H9 (cell line): ENCODE data around the gene BORCS6. TPM values are rescaled to one million over a fixed set of nuclear protein-coding genes. Genes with fewer than 3 reads are reported as not detected.
A peak's percentile ranks its signal among the peaks of the same experiment; 100 is the strongest.

Experiments used
- DNase-seq: peaks from one replicate; pipeline ENCODE4 v3.0.0-alpha.2; 2017
- H2AFZ ChIP-seq: one replicate; pipeline ENCODE4 v1.6.1; 2013; ENCODE audit warnings: mild to moderate bottlenecking, low read length, control low read depth, moderate library complexity
- H2AK5ac ChIP-seq: 2 replicates; pipeline ENCODE4 v1.6.1; 2013; ENCODE audit warnings: low read length, control low read depth, mixed read lengths; ENCODE audit not compliant: insufficient read length
- H2BK120ac ChIP-seq: one replicate; pipeline ENCODE4 v1.6.1; 2013; ENCODE audit warnings: low read depth, mild to moderate bottlenecking, low read length, control low read depth, inconsistent platforms; ENCODE audit not compliant: poor library complexity, severe bottlenecking
- H2BK12ac ChIP-seq: 2 replicates; pipeline ENCODE4 v1.6.1; 2013; ENCODE audit warnings: low read length, control low read depth, mixed read lengths, low read depth; ENCODE audit not compliant: insufficient read length
- H2BK15ac ChIP-seq: 2 replicates; pipeline ENCODE4 v1.6.1; 2013; ENCODE audit warnings: low read depth, low read length, control low read depth
- H2BK20ac ChIP-seq: one replicate; pipeline ENCODE4 v1.6.1; 2013; ENCODE audit warnings: low read depth, mild to moderate bottlenecking, low read length, control low read depth, inconsistent platforms; ENCODE audit not compliant: poor library complexity, severe bottlenecking
- H2BK5ac ChIP-seq: 2 replicates; pipeline ENCODE4 v1.6.1; 2013; ENCODE audit warnings: low read length, control low read depth, mixed read lengths; ENCODE audit not compliant: insufficient read length
- H3K14ac ChIP-seq: 2 replicates; pipeline ENCODE4 v1.6.1; 2013; ENCODE audit warnings: low read length, control low read depth; ENCODE audit not compliant: insufficient read depth
- H3K18ac ChIP-seq: 2 replicates; pipeline ENCODE4 v1.6.1; 2013; ENCODE audit warnings: low read depth, mild to moderate bottlenecking, mixed read lengths, low read length, control low read depth; ENCODE audit not compliant: insufficient read length
- H3K23ac ChIP-seq: 2 replicates; pipeline ENCODE4 v1.6.1; 2013; ENCODE audit warnings: low read length, control low read depth, mixed read lengths, low read depth; ENCODE audit not compliant: insufficient read length
- H3K23me2 ChIP-seq: 2 replicates; pipeline ENCODE4 v1.6.1; 2013; ENCODE audit warnings: low read depth, mild to moderate bottlenecking, mixed read lengths, low read length, control low read depth; ENCODE audit not compliant: insufficient read length, poor library complexity, severe bottlenecking
- H3K27ac ChIP-seq: 2 replicates; pipeline ENCODE4 v1.5.1; 2013; ENCODE audit warnings: low read length, control low read depth, mixed read lengths, low read depth; ENCODE audit not compliant: insufficient read length
- H3K27me3 ChIP-seq: 2 replicates; pipeline ENCODE4 v1.6.1; 2013; ENCODE audit warnings: low read length, control low read depth, inconsistent platforms; ENCODE audit not compliant: insufficient read depth
- H3K4ac ChIP-seq: 2 replicates; pipeline ENCODE4 v1.6.1; 2013; ENCODE audit warnings: low read depth, mild to moderate bottlenecking, control low read depth, inconsistent platforms, low read length, moderate library complexity
- H3K4me1 ChIP-seq: 2 replicates; pipeline ENCODE4 v1.6.1; 2013; ENCODE audit warnings: low read length, control low read depth, inconsistent platforms; ENCODE audit not compliant: insufficient read depth
- H3K4me2 ChIP-seq: 2 replicates; pipeline ENCODE4 v1.6.1; 2013; ENCODE audit warnings: low read length, control low read depth, mixed read lengths; ENCODE audit not compliant: insufficient read length, insufficient read depth
- H3K56ac ChIP-seq: 2 replicates; pipeline ENCODE4 v1.6.1; 2013; ENCODE audit warnings: low read depth, mild to moderate bottlenecking, mixed read lengths, low read length, control low read depth; ENCODE audit not compliant: insufficient read length
- H3K79me1 ChIP-seq: 2 replicates; pipeline ENCODE4 v1.6.1; 2013; ENCODE audit warnings: low read depth, mild to moderate bottlenecking, moderate library complexity, low read length, control low read depth, inconsistent platforms; ENCODE audit not compliant: insufficient read depth, poor library complexity, severe bottlenecking
- H3K79me2 ChIP-seq: 2 replicates; pipeline ENCODE4 v1.6.1; 2013; ENCODE audit warnings: low read length, control low read depth, inconsistent platforms; ENCODE audit not compliant: insufficient read depth
- H3K9ac ChIP-seq: 2 replicates; pipeline ENCODE4 v1.6.1; 2013; ENCODE audit warnings: low read length, control low read depth, mixed read lengths; ENCODE audit not compliant: insufficient read length; ENCODE audit errors: extremely low read depth
- H3K9me3 ChIP-seq: one replicate; pipeline ENCODE4 v1.6.1; 2013; ENCODE audit warnings: low read depth, low read length, inconsistent platforms; ENCODE audit not compliant: control insufficient read depth
- H3T11ph ChIP-seq: one replicate; pipeline ENCODE4 v1.6.1; 2013; ENCODE audit warnings: mild to moderate bottlenecking, low read length, control low read depth, inconsistent platforms
- H4K20me1 ChIP-seq: one replicate; pipeline ENCODE4 v1.6.1; 2013; ENCODE audit not compliant: control insufficient read depth, insufficient read length, insufficient read depth
- H4K5ac ChIP-seq: 2 replicates; pipeline ENCODE4 v1.6.1; 2013; ENCODE audit warnings: low read depth, mild to moderate bottlenecking, mixed read lengths, low read length, control low read depth; ENCODE audit not compliant: insufficient read length
- H4K8ac ChIP-seq: replicated peaks from 2 replicates; pipeline ENCODE4 v1.6.1; 2013; ENCODE audit warnings: low read length, control low read depth, mixed read lengths, low read depth; ENCODE audit not compliant: insufficient read length
- H4K91ac ChIP-seq: 2 replicates; pipeline ENCODE4 v1.6.1; 2013; ENCODE audit warnings: low read depth, mild to moderate bottlenecking, moderate library complexity, mixed read lengths, low read length, control low read depth; ENCODE audit not compliant: insufficient read length
- H3K27ac Mint-ChIP-seq, 3 experiments: 2 replicates in 2 of 3; 3 replicates in 1 of 3; pipeline ENCODE4 v1.8.0; 2020 to 2021; ENCODE audit warnings: mixed read lengths in 3 of 3, mild to moderate bottlenecking in 1 of 3, moderate library complexity in 1 of 3
- H3K27me3 Mint-ChIP-seq: 2 replicates; pipeline ENCODE4 v1.8.0; 2021; ENCODE audit warnings: low read depth, mild to moderate bottlenecking, moderate library complexity, mixed read lengths
- H3K36me3 Mint-ChIP-seq, 3 experiments: 2 replicates in 2 of 3; 3 replicates in 1 of 3; pipeline ENCODE4 v1.8.0; 2020 to 2021; ENCODE audit warnings: low read depth in 3 of 3, mixed read lengths in 3 of 3; ENCODE audit not compliant: insufficient read depth in 1 of 3
- H3K4me1 Mint-ChIP-seq, 2 experiments: 2 replicates each; pipeline ENCODE4 v1.8.0; 2020; ENCODE audit warnings: mixed read lengths in 2 of 2
- H3K4me3 Mint-ChIP-seq, 2 experiments: 2 replicates in 1 of 2; 3 replicates in 1 of 2; pipeline ENCODE4 v1.8.0; 2020 to 2021; ENCODE audit warnings: mild to moderate bottlenecking in 2 of 2, mixed read lengths in 2 of 2, moderate library complexity in 1 of 2
- H3K9me3 Mint-ChIP-seq, 2 experiments: 2 replicates in 1 of 2; 3 replicates in 1 of 2; pipeline ENCODE4 v1.8.0; 2020; ENCODE audit warnings: mild to moderate bottlenecking in 2 of 2, mixed read lengths in 2 of 2, moderate library complexity in 1 of 2
- WGBS: extraction: QIAGEN DNeasy Blood & Tissue Kit; methylation state at CpG from one replicate; pipeline ENCODE4 v1.1.7; 2013; ENCODE audit warnings: missing lambda C conversion rate, low lambda C conversion rate, mixed read lengths; ENCODE audit not compliant: insufficient read length; ENCODE audit errors: extremely low coverage; 5-methylcytosine and 5-hydroxymethylcytosine counted together
- total RNA-seq: library from RNA; stranded (reverse); gene quantifications from 2 replicates; pipeline ENCODE4 v1.2.1, GENCODE V29; 2021
- TF ChIP-seq, protein P1 (sequence below): fragments of 200-600 bp; sonication (generic); conservative IDR thresholded peaks from 3 replicates; pipeline ENCODE4 v1.8.0; 2021; ENCODE audit warnings: antibody characterized with exemption, mild to moderate bottlenecking

BORCS6 gene
- total RNA-seq, 1 experiment from 2014 or later = 3.1 TPM

DNA sequence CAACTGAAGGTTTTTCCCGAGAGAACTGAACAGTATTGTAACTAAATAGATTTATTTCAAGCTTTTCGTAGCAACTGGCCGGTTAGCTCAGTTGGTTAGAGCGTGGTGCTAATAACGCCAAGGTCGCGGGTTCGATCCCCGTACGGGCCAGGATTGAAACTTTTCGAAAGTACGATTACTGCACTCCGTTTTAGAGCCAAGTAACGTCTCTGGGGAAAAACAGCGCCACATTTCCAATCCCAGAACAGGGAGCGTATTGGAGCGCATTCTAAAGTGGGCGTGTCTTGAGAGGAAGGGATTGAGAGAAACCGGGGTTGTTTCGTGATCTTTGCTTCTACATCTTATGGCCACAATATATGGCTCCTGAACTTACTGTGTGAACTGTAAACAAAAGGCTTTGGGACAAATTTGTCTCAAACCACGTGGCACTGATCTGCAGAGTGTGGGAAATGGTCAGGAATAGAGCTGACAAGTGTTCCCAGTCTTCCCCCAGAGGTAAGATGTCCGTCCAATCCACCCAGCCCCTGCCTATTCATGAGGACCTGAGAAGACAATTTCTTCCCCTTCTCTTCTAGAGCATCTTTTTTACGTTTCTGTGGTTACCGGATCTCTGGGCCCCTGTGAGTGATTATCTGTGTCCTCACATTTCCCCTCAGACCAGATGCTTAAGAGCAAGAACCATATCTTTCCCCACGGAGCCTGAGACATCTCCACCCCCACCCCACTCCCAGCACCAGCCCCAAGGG is 2.3 kb downstream of the BORCS6 start:
- peaks cover 9% of the 10 kb centered on the region for H3K27me3 Mint-ChIP-seq
- H3K4me1 Mint-ChIP-seq = peaks cover 12 to 14% of the 10 kb centered on the region in 2 experiments
- Histone ChIP-seq H3K27ac (peak overlapping the region; percentile 50), H4K8ac (no peak overlapping the region), H3K79me2 (no peaks in the 10 kb centered on the region), H2BK12ac (no peak overlapping the region), H2AFZ (no peak overlapping the region), H4K20me1 (peaks cover 3% of the 10 kb centered on the region), H3K14ac (no peak overlapping the region), H4K91ac (no peak overlapping the region), H3K4ac (no peak overlapping the region), H3K4me1 (peaks cover 9% of the 10 kb centered on the region; the same call in 1 of the 2 replicates), H3K23ac (no peak overlapping the region), H3K56ac (no peak overlapping the region), H3K18ac (no peak overlapping the region), H2BK5ac (no peak overlapping the region), H3K23me2 (peaks cover 19% of the 10 kb centered on the region), H2BK15ac (no peak overlapping the region), H3K9me3 (no peaks in the 10 kb centered on the region), H3T11ph (no peak overlapping the region), H3K4me2 (peak overlapping the region; percentile 99), H3K27me3 (peaks cover 2% of the 10 kb centered on the region; the same call in 1 of the 2 replicates), H4K5ac (no peak overlapping the region), H3K79me1 (no peaks in the 10 kb centered on the region), H2BK120ac (no peak overlapping the region), H2AK5ac (no peak overlapping the region), H2BK20ac (no peak overlapping the region), H3K9ac (peak overlapping the region; percentile 81)
- H3K9me3 Mint-ChIP-seq = no peaks in the 10 kb centered on the region
- no CpG with 5 or more reads among the region's 25 CpGs for WGBS
- 0 out of 7 replicates have a peak overlapping the region, but pooled peaks of 1 of the 3 experiments have one; percentile 56 for H3K27ac Mint-ChIP-seq
- H3K4me3 Mint-ChIP-seq = no peak overlapping the region
- H3K36me3 Mint-ChIP-seq = no peaks in the 10 kb centered on the region
- peak; percentile 98 for DNase-seq
- TF ChIP-seq, protein P1, sequence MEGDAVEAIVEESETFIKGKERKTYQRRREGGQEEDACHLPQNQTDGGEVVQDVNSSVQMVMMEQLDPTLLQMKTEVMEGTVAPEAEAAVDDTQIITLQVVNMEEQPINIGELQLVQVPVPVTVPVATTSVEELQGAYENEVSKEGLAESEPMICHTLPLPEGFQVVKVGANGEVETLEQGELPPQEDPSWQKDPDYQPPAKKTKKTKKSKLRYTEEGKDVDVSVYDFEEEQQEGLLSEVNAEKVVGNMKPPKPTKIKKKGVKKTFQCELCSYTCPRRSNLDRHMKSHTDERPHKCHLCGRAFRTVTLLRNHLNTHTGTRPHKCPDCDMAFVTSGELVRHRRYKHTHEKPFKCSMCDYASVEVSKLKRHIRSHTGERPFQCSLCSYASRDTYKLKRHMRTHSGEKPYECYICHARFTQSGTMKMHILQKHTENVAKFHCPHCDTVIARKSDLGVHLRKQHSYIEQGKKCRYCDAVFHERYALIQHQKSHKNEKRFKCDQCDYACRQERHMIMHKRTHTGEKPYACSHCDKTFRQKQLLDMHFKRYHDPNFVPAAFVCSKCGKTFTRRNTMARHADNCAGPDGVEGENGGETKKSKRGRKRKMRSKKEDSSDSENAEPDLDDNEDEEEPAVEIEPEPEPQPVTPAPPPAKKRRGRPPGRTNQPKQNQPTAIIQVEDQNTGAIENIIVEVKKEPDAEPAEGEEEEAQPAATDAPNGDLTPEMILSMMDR = no peak
